HuH-7 (cell line): ENCODE data around the gene MAGI2.

Experiments used
- DNase-seq: peaks from one replicate; pipeline ENCODE4 v3.0.0; 2011; ENCODE audit warnings: low spot score

MAGI2 gene

DNA sequence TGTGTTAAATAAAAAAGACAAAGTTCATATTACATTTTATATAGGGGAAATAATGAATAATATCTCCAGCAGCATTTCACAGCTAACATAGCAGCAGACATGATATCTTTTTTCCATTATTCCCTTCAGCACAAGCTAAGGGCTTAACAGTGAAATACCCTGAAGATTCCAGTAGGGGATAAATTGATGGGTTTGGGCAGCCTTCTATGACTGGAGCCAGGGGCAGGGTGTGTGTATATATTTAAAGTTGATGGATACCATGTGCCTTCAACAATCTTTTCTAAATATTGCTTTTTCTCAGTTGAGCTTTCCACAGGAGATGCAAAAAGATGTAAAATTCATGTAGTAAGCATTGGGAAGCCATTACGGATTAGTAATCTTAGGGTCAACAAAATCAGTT lies 151.2 kb downstream of the MAGI2 start:
- DNase-seq = no peak

DNA sequence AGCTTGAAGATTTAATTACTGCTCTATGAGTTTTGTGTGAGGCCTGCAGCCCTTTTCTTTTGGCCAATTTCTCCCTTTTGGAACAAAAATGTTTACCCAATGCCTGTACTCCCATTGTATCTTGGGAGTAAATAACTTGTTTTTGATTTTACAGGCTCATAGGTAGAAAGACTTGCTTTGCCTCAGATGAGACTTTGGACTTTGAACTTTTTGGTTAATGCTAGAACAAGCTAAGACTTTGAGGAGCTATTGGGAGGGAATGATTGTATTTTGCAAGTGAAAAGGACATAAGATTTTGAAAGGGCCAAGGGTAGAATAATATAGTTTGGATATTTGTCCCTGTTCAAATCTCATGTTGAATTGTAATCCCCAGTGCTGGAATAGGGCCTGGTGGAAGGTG lies 152.0 kb downstream of the MAGI2 start:
- no peak for DNase-seq

DNA sequence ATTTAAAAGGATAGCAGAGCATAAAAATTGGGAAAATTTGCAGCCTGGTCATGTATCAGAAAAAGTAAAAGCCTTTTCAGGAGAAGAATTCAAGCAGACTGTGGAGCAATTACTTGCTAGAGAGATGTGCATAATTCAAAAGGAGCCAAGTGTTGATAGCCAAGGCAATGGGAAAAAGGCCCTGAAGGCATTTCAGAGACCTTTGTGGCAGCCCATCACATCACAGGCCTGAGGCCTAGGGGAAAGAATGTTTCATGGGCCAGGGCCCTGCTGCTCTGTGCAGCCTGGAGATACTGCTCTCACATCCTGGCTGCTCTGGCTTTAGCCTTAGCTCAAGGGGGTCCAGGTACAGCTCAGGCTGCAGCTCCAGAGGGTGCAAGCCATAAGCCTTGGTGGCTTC lies 152.9 kb downstream of the MAGI2 start:
- no peak for DNase-seq

DNA sequence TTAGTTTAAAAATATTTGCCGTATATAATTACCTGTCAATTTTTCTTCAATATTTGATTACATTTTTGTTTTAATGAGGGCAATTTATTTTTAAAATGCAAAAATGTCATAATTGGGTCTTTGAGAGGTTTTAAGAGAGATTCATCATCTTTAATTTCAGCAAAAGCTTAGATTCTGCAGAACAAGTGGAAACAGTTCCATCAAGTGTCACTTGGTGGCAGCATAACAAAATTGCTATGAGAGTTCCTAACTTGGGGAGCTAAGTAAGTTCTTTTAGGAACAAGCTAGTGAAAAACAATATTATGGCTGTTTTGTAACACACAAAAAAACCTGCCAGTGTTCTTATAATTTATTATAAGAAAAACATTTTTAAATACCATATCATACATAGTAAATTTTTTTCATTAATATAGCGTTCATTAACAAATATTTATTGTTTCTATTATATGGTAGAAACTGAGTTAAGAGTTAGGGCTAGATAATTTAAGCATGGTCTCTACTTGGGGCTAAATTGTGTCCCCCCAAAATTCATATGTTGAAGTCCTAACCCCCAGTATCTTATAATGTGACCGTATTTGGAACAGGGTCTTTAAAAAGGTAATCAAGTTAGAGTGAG lies 155.2 kb downstream of the MAGI2 start:
- DNase-seq = peak; percentile 2

DNA sequence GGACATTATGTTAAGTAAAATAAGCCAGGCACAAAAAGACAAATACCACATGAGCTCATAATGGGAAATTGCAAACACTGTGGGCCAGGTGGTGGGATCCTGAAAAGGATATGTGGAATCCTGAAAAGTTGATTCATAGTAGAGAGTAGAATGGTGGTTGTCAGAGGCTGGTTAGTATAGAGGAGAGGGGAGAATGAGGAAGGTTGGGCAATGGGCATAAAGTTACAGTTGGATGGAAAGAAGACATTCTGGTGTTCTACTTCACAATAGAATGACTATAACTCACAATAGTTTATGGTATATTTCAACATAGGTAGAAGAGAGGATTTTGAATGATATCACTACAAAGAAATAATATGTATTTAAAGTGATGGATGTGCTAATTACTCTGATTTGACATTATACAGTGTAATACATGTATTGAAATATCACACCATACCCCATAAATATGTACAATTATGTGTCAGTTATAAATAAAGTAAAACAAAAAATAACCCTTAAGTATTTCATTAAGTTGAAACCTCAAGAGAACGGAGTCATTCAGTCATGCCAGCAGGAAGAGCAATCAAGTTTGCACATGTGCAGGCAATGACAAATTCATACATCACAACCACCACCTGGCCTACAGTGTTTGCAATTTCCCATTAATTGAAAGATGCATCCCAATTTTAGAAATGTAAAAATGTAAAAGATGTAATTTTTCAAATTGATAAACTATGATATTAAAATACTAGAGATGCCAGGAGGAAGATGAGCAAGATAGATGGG lies 156.7 kb downstream of the MAGI2 start:
- no peak for DNase-seq

DNA sequence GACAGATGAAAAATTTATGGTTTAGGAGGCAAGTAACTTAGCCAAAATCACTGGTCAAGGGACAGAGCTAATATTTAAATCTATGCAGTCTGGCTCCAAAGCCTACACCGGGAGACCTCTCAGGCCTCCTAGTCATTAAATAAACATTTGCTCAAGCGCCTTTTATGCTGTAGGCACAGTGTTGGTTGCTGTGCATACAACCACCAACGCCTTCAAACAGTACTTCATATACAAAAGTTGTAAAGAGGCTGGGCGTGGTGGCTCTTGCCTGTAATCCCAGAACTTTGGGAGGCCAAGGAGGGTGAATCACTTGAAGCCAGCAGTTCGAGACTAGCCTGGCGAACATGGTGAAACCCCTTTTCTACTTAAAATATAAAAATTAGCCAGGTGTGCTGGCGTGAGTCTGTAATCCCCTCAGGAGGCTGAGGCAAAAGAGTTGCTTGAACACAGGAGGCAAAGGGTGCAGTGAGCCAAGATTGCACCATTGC lies 159.8 kb downstream of the MAGI2 start:
- DNase-seq = peak; percentile 19

DNA sequence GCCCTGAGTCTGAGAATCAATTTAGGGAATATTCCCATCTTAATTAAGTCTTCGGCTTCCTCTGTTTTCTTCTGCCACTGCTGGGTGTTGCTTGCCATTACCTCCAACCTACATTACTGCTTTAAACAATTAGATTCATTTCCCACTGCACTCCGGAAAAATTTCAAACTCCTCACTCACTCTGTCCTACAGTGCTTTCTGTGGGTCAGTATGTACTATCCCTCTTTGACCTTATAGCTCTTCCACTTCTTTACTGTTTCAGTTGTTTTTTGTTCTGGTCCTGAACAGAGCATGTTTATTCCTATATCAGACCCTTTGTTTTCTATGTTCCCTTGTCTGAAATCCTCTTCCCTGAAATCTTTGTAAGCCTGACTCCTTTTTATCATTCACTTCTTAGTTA lies 160.6 kb downstream of the MAGI2 start:
- no peak for DNase-seq

DNA sequence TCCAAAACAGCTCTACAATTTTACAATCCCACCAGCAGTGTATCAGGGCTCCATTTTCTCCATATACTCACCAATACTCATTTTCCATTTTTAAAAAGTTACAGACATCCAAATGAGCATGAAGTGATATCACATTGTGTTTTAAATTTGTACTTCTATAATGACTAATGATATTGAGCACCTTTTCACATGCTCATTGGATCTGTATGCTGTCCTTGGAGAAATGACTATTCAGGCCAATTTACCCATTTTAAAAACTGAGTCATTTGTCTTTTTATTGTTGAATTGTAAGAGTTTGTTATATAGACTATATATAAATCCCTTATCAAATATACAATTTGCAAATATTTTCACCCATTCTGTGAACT lies 162.0 kb downstream of the MAGI2 start:
- DNase-seq = no peak

DNA sequence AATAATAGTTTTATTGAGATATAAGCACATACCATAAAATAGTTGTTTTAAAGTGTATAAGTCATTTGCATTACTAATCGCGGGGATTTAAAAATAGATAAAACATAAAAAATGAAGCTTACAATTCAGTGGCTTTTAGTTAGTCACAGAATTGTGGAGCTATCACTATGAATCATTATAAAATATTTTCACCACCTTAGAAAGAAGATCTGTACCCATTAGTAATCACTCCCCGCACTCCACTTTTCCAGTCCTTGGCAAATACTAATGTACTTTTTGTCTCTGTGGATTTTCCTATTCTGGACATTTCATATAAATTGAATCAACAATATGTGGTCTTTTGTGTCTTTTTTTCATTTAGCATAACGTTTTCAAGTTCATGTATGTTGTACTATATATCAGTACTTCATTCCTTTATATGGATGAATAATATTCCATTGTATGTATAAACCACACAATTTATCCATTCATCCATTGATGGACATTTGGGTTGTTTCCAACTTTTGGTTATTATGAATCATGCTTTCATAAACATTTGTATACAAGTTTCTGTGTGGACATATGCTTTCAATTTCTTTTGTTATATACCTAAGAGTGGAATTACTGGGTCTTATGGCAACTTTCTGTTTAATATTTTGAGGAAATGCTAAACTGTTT lies 162.5 kb downstream of the MAGI2 start:
- DNase-seq = no peak

DNA sequence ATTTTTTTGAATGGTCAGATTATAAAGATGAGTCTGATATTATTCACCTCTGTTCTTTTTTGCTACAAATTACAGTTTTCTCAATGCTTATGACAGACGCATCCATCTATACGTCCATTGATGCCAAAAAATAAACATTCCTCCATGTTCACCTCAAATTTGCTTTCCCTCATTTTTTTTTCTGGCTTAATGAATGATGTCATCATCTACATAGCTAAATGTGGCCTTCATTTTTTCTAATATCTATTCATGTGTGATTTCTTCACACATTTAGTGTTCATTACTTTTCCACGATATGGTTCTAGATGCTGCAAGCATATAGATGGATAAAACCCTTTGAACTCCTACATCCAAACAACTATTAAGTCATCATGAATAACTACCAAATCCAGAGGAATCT lies 163.1 kb downstream of the MAGI2 start:
- no peak for DNase-seq

DNA sequence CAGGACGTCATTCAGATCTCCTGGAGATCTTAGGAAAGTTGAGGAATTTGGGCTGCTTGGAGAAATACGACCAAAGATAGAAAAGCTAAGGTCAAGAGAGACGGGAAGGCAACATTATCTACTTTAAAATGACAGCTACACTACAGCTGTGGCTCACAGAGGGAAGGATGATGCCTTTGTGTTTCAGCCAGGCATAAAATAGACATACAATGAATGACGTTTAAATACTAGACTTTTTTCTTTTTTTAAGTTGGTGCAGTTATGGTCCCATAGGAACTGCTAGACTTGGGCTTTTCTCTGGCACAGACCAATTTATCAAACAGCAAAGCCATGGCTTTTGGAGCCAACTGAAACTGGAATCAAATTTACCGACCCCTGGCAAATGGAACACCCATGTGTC lies 164.8 kb downstream of the MAGI2 start:
- no peak for DNase-seq

DNA sequence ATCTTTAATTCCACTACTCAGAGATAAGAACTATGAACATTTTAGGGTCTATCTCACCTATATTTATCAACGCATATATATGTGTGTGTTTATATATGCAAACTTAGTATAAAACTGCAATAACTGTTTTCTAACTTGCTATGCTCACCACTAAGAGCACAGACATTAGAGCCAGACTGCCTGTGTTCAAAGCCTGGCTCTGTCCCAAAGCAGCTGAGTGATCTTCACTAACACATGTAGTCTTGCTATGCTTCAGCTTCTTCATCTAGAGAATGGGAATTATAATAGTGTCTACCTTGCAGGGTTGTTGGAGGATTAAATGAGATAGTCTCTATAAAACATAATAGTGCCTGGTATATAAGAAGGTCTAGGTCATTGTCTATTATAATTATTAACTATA lies 165.5 kb downstream of the MAGI2 start:
- no peak for DNase-seq

DNA sequence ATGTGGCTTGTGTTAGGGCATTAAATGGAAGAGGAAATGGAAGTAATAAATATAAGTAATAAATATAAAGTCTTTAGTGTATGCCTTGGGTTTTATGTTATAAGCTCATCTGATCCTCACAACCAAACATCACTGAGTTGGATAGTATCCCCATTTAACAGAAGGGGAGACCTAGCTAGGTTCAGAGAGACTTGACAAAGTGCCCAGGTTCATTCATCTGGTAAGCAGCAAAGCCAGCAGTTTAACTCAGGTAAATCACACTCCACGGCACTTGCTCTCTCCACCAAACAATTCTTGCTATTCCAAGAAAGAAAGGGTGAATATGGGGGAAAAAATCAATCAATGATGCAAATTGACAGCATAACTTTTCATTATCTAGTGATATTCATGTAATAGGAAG lies 167.3 kb downstream of the MAGI2 start:
- DNase-seq = no peak

DNA sequence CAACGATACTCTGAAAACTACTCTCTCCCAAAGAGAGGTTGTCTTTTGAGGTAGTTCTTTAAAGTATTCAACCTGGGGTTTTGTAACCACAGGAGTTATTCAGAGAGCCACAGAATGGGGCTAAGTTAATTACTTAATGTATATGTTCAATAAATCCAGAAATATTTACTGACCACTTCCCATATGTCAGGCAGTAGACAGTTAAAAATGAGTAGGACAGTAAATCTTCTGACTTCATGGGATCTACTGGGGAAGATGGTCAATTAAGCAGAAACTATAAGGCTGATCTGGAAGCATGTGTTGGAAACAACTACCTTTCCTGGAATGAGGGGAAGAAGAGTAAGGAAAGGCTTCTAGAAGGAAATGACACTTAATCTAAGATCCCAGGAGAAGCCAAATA lies 167.7 kb downstream of the MAGI2 start:
- DNase-seq = no peak

DNA sequence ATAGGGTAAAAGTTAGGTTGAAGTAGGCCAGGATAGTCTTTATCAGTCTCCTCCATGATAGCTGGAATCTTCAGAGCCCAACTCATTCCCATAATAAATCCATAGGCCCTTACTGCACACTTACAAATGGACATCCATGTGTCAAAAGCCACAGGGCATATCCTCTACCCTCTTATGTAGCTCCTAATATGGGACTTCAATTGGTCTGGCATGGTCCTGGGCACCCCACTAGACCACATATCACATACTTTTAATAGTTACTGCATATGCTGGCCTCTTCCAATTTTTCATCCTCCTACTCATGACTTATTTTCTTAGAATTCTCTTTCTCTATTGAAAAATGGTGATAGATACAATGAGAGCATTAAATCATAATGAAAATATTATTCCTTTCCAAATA lies 169.3 kb downstream of the MAGI2 start:
- no peak for DNase-seq

DNA sequence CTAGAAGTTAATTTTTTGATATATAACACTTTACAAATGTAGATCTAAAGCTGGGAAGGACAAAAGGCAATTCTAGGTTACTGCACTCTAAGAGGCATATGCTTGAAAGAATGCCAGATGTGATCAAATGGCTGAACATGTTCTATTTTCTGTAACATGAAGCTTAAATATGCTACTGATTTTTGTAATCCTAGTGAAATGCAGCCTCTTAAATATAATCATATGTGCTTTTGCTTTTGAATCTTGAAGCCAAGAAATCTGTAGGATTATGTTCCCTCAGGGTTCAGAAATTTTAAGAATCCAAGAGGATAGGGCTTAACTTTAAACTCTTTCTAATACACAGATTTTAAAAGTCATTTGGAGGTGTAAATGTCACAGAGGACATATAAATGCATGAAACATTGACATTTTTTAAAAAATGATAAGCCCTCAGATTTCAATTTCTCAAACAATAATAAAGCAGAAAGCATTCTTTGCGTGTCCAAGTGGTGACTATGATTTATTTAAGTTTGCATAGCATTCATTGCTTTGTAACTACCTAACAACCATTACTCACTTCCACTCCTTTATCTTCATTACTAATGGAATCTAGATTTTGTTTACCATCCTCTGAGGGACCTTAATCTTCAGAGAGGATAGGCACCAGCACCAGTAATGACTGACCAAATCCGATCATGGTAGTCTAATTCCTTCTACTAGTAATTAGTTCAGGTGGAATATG lies 170.4 kb downstream of the MAGI2 start:
- DNase-seq = no peak

DNA sequence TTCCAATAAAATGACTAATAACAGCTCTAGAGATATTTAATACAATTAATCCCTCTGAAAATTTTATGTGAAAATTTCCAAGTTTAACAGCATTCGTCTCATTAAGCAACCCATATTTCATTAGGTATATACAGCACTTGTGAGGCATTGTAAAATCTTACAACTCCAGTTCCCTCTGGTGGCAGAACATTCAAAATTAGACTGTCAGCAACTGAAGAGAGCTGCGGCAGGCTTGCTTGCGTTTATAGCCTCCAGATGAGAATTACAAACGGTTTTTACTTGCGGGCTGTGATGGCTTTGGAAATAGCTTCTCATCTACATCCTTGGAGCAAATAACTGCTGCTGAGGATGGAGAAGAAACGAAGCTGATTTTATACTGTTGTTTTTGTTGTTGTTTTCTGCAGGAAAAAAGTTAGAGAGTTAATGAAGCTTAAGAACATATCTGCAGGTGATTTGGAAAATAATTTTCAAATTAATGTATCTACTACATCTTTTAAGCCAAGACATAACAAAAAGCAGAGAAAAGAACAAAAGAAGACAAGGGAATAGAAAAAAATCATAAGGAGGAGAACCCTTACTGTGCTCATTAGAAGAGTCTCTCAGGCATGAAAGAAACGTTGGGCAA lies 171.3 kb downstream of the MAGI2 start:
- peak; percentile 1 for DNase-seq

DNA sequence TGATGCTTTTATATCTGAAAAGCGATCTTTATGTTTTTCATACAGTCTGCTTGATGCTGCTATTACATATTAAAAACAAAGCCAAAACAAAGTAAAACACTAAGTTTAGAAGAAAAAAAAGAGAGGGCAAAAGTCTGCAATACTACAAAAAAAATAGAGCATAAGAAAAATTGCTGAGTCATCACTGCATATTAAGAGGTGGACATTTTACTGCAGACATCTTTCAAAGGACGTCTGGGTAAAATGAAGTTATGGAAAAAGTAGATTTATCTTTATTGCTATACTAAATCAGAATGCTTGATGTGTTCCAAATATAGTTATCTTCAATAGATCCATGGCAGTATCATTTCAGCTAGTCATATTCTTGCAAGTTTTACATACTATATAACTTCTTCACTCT lies 172.0 kb downstream of the MAGI2 start:
- no peak for DNase-seq

DNA sequence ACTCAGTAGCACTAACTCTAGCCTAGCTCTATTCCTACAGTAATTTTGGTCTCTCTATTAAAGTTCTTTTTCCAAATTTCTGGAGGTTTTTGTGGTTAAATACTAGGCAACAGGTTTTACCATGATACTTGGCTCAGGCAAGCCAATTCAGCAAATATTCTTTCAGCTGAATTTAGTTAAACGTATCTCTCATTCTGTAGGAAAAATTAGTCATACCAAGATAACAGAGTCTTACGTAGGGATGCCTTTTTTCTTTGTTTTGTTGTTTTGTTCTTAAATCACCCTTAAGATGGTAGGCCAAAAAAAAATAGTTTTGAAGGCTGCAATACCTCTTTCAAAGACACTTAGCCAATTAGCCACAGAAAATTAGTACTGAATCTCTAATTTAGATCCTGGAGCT lies 180.5 kb downstream of the MAGI2 start:
- no peak for DNase-seq

DNA sequence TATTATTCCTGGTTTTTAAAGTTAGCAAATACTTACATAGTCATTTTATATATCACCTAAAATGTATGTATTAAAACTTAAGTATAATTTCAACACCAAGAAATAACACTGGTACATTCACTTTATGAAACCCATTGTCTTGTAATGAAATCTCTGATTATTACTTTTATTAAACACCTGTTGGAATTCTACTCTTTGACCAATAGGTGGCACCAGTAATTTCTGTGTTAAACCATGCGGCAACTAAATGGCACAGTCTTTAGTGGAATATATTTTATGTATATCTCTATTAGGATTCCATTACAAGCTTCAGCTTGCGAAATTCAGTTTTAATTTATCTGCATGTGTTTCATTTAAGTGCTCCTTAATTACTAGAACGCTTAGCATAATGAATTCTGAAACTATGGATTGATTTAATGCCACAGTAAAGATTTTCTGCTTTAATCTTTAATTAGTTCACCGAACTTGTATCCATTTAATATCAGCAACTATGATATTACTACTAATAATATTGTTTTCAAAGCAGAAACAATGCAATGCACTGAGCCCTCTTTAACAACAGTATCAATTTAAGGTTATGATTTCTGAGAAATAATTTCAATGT lies 181.3 kb downstream of the MAGI2 start:
- DNase-seq = peak; percentile 1

DNA sequence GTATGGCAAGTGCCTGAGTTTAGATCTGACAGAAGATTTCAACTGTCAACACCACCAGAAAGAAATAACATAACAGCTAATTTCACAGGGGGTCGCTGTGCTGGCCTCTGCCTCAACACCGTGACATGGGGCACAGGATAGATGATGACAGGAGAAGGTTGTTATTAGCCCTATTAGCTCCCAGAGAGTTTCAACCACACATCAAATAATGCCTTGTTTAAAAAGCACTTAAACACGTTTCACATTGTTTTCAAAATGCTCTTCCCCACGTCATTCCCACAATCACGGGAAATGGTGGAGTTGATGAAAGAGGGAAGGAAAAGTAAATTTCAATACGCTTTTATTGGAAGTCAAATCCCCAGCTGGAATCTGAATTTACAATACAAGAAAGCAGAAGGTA lies 184.7 kb downstream of the MAGI2 start:
- no peak for DNase-seq

DNA sequence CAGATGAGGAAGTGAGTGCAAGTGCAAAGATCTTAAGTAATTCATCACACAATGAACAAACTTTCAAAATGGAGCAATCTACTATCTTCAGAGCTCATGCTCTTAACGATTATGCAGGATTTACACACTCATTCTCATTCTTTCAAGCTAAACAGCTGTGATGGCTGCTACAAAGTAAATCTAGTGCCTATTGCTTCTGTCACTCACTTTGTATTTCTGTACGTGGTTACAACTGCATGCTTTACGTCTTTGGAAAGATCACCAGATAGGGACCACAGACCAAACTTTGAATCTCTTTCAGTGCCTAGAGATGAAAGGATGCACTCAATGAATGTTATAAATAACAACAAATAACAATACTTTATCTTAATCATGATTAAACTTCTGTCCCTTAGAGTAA lies 194.6 kb downstream of the MAGI2 start:
- no peak for DNase-seq
